ENCODE results near the gene GPRC5A. TPM values are rescaled to one million over a fixed set of nuclear protein-coding genes. Genes with fewer than 3 reads are reported as not detected.
"Not testable (repeated sequence)": the region's sequence is repeated elsewhere in the genome, so short reads cannot be mapped to it uniquely, and the experiment has no call there.

The GPRC5A gene
- total RNA-seq, 4 donors from 2014 or later = 7.0 to 166 (median 116) TPM

GRCh38 chr12:12871587-12872138 lies 19.7 kb upstream of the GPRC5A start:
- TF ChIP-seq POLR2A (IDR thresholded peaks at IDR 0.05) = no peak
- TF ChIP-seq POLR2AphosphoS5 (IDR thresholded peaks at IDR 0.05) = no peak
- no peak for TF ChIP-seq EP300 (IDR thresholded peaks at IDR 0.05; ENCODE audit: low read depth)
- in situ Hi-C loops (cut with MboI; ENCODE audit: low pct_ligation_motif_present in 1 of 4, low pct_unique_long_range_greater_than_20kb in 1 of 4, low sequenced_read_pairs in 3 of 4) = no loop called here
- H3K9me3 ChIP-seq = no peaks in the 10 kb centered on the region
- no peaks in the 10 kb centered on the region for H3K36me3 ChIP-seq
- H3K4me1 ChIP-seq = peaks cover 6 to 41% (median 19%) of the 10 kb centered on the region in 4 donors
- WGBS, 2 donors (ENCODE audit: low coverage in 1 of 2) = 86 to 89% methylated on average over 1 to 6 of the region's 6 CpGs
- H3K27me3 ChIP-seq = no peaks in the 10 kb centered on the region
- no peak for DNase-seq
- H3K27ac ChIP-seq = peak overlapping the region; percentile 66 to 73 (median 72)
- intact Hi-C loops (cut with DNase I; ENCODE audit: low total_unique reads) = no loop called here
- no peak overlapping the region for H3K4me3 ChIP-seq

- peak overlapping the region; percentile 66 to 73 (median 72) for H3K27ac ChIP-seq
Observed at GRCh38 chr12:12872139-12872933, 19.0 kb upstream of the GPRC5A start.

DNA sequence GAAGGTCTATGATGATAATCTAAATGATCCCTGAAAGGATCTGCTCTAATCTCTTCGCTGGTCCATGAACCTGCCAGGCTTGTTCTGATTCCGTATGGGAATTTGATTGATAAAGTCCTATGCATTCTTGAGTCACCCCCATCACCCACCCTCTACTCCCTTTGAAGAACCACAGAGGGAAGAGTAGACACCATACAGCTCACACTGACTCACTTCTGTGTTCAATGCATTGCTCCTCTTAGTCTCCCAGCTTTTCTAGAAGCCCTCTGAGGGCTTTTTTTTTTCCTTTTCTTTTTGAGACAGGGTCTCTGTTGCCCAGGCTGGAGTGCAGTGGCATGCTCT lies 18.5 kb upstream of the GPRC5A start:
- DNase-seq = no peak
- no peak overlapping the region for H3K4me3 ChIP-seq
- intact Hi-C loops (cut with DNase I; ENCODE audit: low total_unique reads) (no loop called here), in situ Hi-C loops (cut with MboI; ENCODE audit: low pct_ligation_motif_present in 1 of 4, low pct_unique_long_range_greater_than_20kb in 1 of 4, low sequenced_read_pairs in 3 of 4) (no loop called here)
- H3K4me1 ChIP-seq = peaks cover 6 to 49% (median 23%) of the 10 kb centered on the region in 4 donors
- TF ChIP-seq CTCF (IDR thresholded peaks at IDR 0.05) (no peak), POLR2AphosphoS5 (IDR thresholded peaks at IDR 0.05) (no peak), EP300 (IDR thresholded peaks at IDR 0.05; ENCODE audit: low read depth) (no peak), POLR2A (IDR thresholded peaks at IDR 0.05) (no peak)
- peak overlapping the region; percentile 55 to 73 (median 72) for H3K27ac ChIP-seq
- H3K27me3 ChIP-seq = no peaks in the 10 kb centered on the region
- H3K36me3 ChIP-seq = no peaks in the 10 kb centered on the region
- H3K9me3 ChIP-seq = no peaks in the 10 kb centered on the region
- 64% methylated on average over 2 of the region's 2 CpGs; no CpG with 5 or more reads in 1 of the 2 donors for WGBS, 2 donors (ENCODE audit: low coverage in 1 of 2)

More at GRCh38 chr12:12872139-12872933, 19.0 kb upstream of the GPRC5A start:
- Histone ChIP-seq H3K9me3 (no peaks in the 10 kb centered on the region), H3K36me3 (no peaks in the 10 kb centered on the region), H3K4me1 (peaks cover 6 to 43% (median 19%) of the 10 kb centered on the region in 4 donors), H3K4me3 (no peak overlapping the region), H3K27me3 (no peaks in the 10 kb centered on the region)
- intact Hi-C loops (cut with DNase I; ENCODE audit: low total_unique reads) (no loop called here), in situ Hi-C loops (cut with MboI; ENCODE audit: low pct_ligation_motif_present in 1 of 4, low pct_unique_long_range_greater_than_20kb in 1 of 4, low sequenced_read_pairs in 3 of 4) (no loop called here)
- TF ChIP-seq POLR2A (IDR thresholded peaks at IDR 0.05) (no peak), EP300 (IDR thresholded peaks at IDR 0.05; ENCODE audit: low read depth) (peak; percentile 51), POLR2AphosphoS5 (IDR thresholded peaks at IDR 0.05) (peak in 1 of 3 donors; percentile 57)
- WGBS, 2 donors (ENCODE audit: low coverage in 1 of 2) = 54 to 56% methylated on average over 7 to 10 of the region's 10 CpGs
- DNase-seq = peak; percentile 74

- intact Hi-C loops (cut with DNase I; ENCODE audit: low total_unique reads) (no loop called here), in situ Hi-C loops (cut with MboI; ENCODE audit: low pct_ligation_motif_present in 1 of 4, low pct_unique_long_range_greater_than_20kb in 1 of 4, low sequenced_read_pairs in 3 of 4) (no loop called here)
- Histone ChIP-seq H3K4me1 (peaks cover 6 to 59% (median 31%) of the 10 kb centered on the region in 4 donors), H3K4me3 (no peak overlapping the region), H3K36me3 (no peaks in the 10 kb centered on the region), H3K27ac (peak overlapping the region in 2 of 4 donors; percentile 50 to 73), H3K9me3 (no peaks in the 10 kb centered on the region), H3K27me3 (no peaks in the 10 kb centered on the region)
- no peak for DNase-seq
- TF ChIP-seq EP300 (IDR thresholded peaks at IDR 0.05; ENCODE audit: low read depth) = no peak
- no peak for TF ChIP-seq POLR2AphosphoS5 (IDR thresholded peaks at IDR 0.05)
- no peak for TF ChIP-seq CTCF (IDR thresholded peaks at IDR 0.05)
- TF ChIP-seq POLR2A (IDR thresholded peaks at IDR 0.05) = no peak
- 56% methylated on average over 1 of the region's 1 CpG; no CpG with 5 or more reads in 1 of the 2 donors for WGBS, 2 donors (ENCODE audit: low coverage in 1 of 2)
Observed at GRCh38 chr12:12874029-12874428, 17.3 kb upstream of the GPRC5A start.

DNA sequence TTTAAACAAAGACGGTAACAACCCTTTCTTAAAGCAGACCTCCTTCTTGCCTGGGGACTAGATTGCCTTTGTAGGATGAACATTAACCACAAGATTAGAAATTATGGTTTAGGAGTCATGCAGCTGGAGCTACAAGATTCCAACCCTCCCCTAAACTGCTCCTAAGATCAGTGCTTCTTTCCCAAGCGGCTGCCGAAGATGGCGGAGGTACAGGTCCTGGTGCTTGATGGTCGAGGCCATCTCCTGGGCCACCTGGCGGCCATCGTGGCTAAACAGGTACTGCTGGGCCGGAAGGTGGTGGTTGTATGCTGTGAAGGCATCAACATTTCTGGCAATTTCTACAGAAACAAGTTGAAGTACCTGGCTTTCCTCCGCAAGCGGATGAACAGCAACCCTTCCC lies 16.1 kb upstream of the GPRC5A start:
- Histone ChIP-seq H3K27ac (peak overlapping the region; percentile 20 to 62 (median 54)), H3K4me1 (peaks cover 6 to 64% (median 32%) of the 10 kb centered on the region in 4 donors)
- H3K9me3 ChIP-seq; H3K4me3 ChIP-seq; intact Hi-C loops (cut with DNase I; ENCODE audit: low total_unique reads); DNase-seq; in situ Hi-C loops (cut with MboI; ENCODE audit: low pct_ligation_motif_present in 1 of 4, low pct_unique_long_range_greater_than_20kb in 1 of 4, low sequenced_read_pairs in 3 of 4); H3K27me3 ChIP-seq; H3K36me3 ChIP-seq: not testable (repeated sequence)
- WGBS, 2 donors (ENCODE audit: low coverage in 1 of 2) = 60 to 80% methylated on average over 1 to 10 of the region's 10 CpGs
